WI38 (cell line): ENCODE measurements around the gene YPEL5.

ENCODE experiments used
- H3K4me3 ChIP-seq: 2 replicates; pipeline ENCODE4 v1.5.1; 2011; ENCODE audit warnings: low read depth, mild to moderate bottlenecking, control low read depth, low read length
- CTCF ChIP-seq: IDR thresholded peaks from 2 replicates; pipeline ENCODE4 v1.5.1; 2012; ENCODE audit warnings: low read depth, mild to moderate bottlenecking, control low read depth, low read length

Gene YPEL5

GRCh38 chr2:30148850-30149249, 2.0 kb downstream of the YPEL5 start:
- H3K4me3 ChIP-seq, result no peak overlapping the region
- no peak for TF ChIP-seq CTCF

GRCh38 chr2:30149513-30149912, 2.7 kb downstream of the YPEL5 start:
- H3K4me3 ChIP-seq, result no peak overlapping the region
- no peak for TF ChIP-seq CTCF

- H3K4me3 ChIP-seq, result no peak overlapping the region
These were observed 3.2 kb downstream of the YPEL5 start for GRCh38 chr2:30149976-30150375.

GRCh38 chr2:30150786-30151185, 4.0 kb downstream of the YPEL5 start:
- no peak for TF ChIP-seq CTCF
- H3K4me3 ChIP-seq, result no peak overlapping the region

More at GRCh38 chr2:30149976-30150375, 3.2 kb downstream of the YPEL5 start:
- TF ChIP-seq CTCF, result no peak

GRCh38 chr2:30152385-30152784, 5.6 kb downstream of the YPEL5 start:
- no peak overlapping the region for H3K4me3 ChIP-seq

GRCh38 chr2:30155202-30155601, 8.4 kb downstream of the YPEL5 start:
- H3K4me3 ChIP-seq, result no peak overlapping the region
- no peak for TF ChIP-seq CTCF

More at GRCh38 chr2:30152385-30152784, 5.6 kb downstream of the YPEL5 start:
- no peak for TF ChIP-seq CTCF

- no peak for TF ChIP-seq CTCF
- H3K4me3 ChIP-seq, result no peak overlapping the region
These were observed 9.3 kb downstream of the YPEL5 start for GRCh38 chr2:30155889-30156658.
